GM21423 (cell line): Measurements from ENCODE around the gene IFT88.
"Not testable (repeated sequence)": the region's sequence is repeated elsewhere in the genome, so short reads cannot be mapped to it uniquely, and the experiment has no call there.

ENCODE experiments used
- ATAC-seq: cut with Tn5 transposase; IDR thresholded peaks from one replicate; pipeline ENCODE4 v1.9.1; 2021; ENCODE audit warnings: mild to moderate bottlenecking, moderate library complexity; ENCODE audit not compliant: unreplicated experiment

The IFT88 gene

DNA sequence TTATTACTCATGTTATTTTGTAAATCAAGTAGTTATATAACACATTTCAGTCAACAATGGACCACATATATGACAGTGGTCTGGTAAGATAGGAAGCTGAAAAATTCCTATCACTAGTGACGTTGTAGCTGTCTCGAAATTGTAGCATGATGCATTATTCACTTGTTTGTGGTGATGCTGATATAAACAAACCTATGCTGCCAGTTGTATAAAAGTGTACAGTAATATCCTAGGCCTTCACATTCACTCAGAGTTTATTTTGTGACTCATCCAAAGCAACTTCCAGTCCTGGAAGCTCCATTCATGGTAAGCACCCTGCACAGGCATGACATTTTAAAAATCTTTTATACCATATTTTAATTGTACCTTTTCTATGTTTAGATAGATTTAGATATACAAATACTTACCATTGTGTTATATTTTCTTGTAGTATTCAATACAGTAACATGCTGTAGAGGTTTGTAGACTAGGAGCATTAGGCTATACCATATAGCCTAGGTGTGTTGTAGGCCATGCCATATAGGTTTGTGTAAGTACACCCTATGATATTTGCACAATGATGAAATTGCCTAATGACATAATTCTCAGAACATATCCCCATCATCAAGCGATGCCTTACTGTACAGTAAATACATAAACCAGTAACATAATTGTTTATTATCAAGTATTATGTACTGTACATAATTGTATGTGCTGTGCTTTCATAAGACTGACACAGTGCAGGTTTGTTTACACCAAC lies 49.3 kb downstream of the IFT88 start:
- ATAC-seq, result no peak

GRCh38 chr13:20623000-20623399 lies 56.0 kb downstream of the IFT88 start:
- ATAC-seq, result no peak

- ATAC-seq, result no peak
Observed at GRCh38 chr13:20624213-20624612, 57.3 kb downstream of the IFT88 start.

DNA sequence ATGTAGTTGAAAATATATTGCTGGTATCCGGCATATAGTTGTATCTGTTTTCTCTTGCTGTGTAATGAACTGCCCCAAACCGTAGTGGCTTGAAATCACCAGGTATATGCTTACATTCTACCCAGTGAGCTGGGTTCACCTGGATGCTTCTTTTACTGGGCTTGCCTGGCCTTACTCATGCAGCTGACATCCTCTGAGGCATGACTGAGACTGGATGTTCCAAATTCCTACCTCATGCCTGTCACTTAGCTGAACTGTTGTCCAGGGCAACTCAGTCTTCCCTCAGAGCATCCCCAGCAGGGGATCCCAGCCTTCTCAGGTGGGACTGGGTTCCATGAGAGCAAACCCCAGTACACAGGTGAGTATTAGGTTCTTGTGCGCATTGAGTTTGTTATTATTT lies 66.8 kb downstream of the IFT88 start:
- ATAC-seq, result no peak

DNA sequence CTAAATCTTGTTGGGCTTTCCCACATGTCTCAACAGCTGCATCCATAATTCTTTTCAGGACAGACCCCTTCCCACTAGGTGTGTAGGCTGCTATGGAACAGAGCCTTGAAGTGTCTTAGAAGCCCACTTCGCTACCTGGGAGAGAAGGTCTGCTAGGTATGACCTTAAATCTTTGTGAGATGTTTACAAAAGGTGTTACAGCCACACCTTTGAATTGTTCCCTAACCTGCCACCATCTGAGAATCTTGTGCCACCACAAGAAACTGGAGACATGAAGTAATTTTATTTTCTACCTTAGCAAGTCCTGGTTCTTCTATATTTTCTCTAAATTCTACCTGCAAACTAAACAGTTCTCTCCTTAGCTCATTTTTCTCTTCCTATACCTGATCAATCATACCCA lies 69.1 kb downstream of the IFT88 start:
- ATAC-seq, result no peak

DNA sequence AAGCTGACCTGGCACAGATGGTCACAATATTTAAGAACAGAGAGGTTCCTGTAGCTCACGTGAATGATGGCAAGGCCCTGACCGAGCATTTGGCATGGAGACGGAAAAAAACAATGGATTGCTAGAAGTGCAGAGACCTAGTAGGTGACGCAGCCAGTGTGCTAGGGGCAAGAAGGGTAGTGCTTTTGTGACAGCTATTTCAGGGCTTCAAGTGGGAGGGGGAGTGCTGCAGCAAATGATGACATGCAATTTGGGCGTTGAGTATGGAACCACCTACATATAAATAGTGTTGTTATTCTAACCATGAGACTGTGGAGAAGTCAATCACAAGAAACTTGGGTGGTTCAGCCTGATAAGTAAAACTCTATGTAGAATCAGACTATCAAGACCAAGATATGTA lies 70.9 kb downstream of the IFT88 start:
- no peak for ATAC-seq

- ATAC-seq, result no peak
Observed at GRCh38 chr13:20647758-20648157, 80.8 kb downstream of the IFT88 start.

- no peak for ATAC-seq
Observed at GRCh38 chr13:20652946-20653345, 86.0 kb downstream of the IFT88 start.

- no peak for ATAC-seq
Observed at GRCh38 chr13:20654156-20654555, 87.2 kb downstream of the IFT88 start.

DNA sequence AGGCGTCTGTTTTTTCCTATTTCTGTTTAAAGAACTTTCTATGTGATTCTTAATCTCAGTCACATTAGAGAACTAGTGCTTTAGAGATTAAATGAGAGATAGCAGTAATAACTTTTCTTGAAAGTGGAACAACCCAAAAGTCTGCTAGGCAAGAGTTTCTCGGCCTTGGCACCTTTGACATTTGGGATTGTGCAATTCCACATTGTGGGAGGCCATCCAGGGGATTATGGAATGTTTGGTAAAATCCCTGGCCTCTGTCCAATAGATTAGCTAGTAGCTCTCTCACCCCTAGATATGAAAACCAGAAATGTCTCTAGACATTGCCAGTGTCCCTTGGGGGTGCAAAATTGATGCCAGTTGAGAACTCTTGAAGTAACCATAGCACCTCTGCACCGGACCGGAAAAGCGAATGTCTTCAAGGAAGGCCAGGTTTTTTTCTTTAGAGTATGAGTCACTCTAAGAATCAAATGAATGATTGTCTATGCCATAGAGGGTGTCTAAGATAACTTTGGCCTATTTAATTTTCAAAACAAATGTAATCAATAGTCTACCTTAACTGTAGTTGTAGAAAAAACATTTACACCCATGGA lies 91.6 kb downstream of the IFT88 start:
- no peak for ATAC-seq

GRCh38 chr13:20664351-20664750 lies 97.4 kb downstream of the IFT88 start:
- ATAC-seq, result no peak

GRCh38 chr13:20666948-20667347 lies 100.0 kb downstream of the IFT88 start:
- no peak for ATAC-seq

- no peak for ATAC-seq
Observed at GRCh38 chr13:20667857-20668437, 101.0 kb downstream of the IFT88 start.

GRCh38 chr13:20669162-20669561 lies 102.2 kb downstream of the IFT88 start:
- ATAC-seq, result no peak

DNA sequence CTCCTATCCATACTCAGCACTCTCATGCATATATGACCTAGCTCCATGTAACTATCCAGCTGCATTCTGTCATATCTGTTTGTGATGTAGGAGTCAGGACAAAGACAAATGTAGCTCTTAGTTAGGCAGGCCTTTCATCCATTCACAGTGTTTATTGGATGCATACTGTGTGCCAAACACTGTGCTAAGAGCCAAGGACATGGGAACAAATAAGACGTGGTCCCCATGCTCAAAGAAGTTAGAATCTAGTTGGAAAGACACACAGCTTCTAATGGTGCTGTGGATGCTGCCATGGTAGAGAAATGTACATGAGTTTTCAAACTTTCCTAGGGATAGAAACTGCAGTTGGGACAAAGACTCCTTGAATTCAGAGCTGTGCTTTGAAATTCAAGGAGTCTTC lies 104.8 kb downstream of the IFT88 start:
- ATAC-seq, result no peak

- ATAC-seq, result no peak
Observed at GRCh38 chr13:20672772-20673171, 105.8 kb downstream of the IFT88 start.

DNA sequence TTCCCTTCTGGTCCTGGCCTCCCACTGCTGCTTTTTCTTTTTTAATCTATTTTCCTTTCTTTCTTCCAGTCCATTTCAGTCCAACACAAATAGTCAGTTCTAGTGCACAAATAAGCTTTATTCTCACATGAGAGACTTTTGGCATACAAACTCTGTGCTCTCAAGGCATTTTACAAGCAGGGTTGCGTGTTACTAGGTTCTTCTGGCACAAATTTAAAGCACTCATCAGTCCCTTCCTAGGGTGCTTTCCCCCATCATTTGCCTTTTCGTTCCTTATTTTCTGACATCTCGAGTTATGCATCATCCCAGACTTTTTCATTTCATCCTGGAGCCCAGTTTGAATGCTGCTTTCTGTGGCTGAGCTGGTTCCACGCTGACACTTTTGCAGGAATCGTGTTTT lies 106.8 kb downstream of the IFT88 start:
- no peak for ATAC-seq

GRCh38 chr13:20676213-20676612 lies 109.3 kb downstream of the IFT88 start:
- no peak for ATAC-seq

- ATAC-seq, result not testable (repeated sequence)
Observed at GRCh38 chr13:20678606-20679005, 111.6 kb downstream of the IFT88 start.

- no peak for ATAC-seq
Observed at GRCh38 chr13:20679879-20680278, 112.9 kb downstream of the IFT88 start.

- no peak for ATAC-seq
Observed at GRCh38 chr13:20680416-20681080, 113.6 kb downstream of the IFT88 start.

DNA sequence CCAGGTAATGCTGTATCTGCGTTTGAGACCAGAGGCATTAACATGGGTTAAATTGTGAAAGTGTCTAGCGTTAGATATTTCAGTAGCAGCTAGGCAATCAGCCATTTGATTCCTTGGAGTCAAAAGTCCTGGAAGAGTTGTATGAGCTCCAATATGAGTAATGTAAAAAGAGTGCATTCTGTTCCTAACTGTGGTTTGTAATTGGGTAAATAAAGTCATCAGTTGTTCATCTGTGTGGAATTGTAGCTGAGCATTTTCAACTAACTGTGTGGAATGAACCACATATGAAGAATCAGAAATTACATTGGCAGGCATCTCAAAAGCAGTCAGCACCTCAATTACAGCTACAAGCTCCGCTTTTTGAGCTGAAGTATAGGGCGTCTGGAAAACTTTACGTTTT lies 114.5 kb downstream of the IFT88 start:
- not testable (repeated sequence) for ATAC-seq
